IPS DF 19.7 (cell line): ENCODE measurements around the gene MRPL9.

Experiments
- DNase-seq: peaks from one replicate; pipeline ENCODE4 v3.0.0-alpha.2; 2013; ENCODE audit warnings: low read depth, low spot score

The MRPL9 gene

GRCh38 chr1:151711044-151711800, 52.1 kb downstream of the MRPL9 start:
- DNase-seq = no peak

- no peak for DNase-seq
Measured at GRCh38 chr1:151710187-151710840, 53.0 kb downstream of the MRPL9 start.
